Keratinocyte (primary cell): ENCODE measurements around the gene PARN. TPM values are rescaled to one million over a fixed set of nuclear protein-coding genes. Genes with fewer than 3 reads are reported as not detected.

Experiments used
- DNase-seq: peaks from one replicate; pipeline ENCODE4 v3.0.0-alpha.2; 2011; ENCODE audit warnings: low read depth, missing footprints, low spot score
- FAIRE-seq: peaks from 2 replicates; lab custom pipeline; 2011; peaks lifted over from hg19 to GRCh38; lab: Jason Lieb, UNC
- H2AFZ ChIP-seq: 2 replicates; pipeline ENCODE4 v1.6.0; 2012; ENCODE audit warnings: low read length, control low read depth, inconsistent platforms; ENCODE audit not compliant: control insufficient read depth
- H3K27ac ChIP-seq: 2 replicates; pipeline ENCODE4 v1.5.1; 2011; ENCODE audit warnings: low read length; ENCODE audit not compliant: control insufficient read depth, insufficient read depth
- H3K27me3 ChIP-seq: 3 replicates; pipeline ENCODE4 v1.6.0; 2011; ENCODE audit warnings: low read length; ENCODE audit not compliant: control insufficient read depth, insufficient read depth; ENCODE audit errors: extremely low read depth
- H3K36me3 ChIP-seq, 2 experiments: 2 replicates in 1 of 2; 3 replicates in 1 of 2; pipeline ENCODE4 v1.5.1; 2011; ENCODE audit warnings: low read length in 2 of 2, mild to moderate bottlenecking in 1 of 2; ENCODE audit not compliant: control insufficient read depth in 2 of 2, insufficient read depth in 2 of 2; ENCODE audit errors: extremely low read depth in 1 of 2
- H3K4me1 ChIP-seq: 3 replicates; pipeline ENCODE4 v1.5.1; 2011; ENCODE audit warnings: low read length; ENCODE audit not compliant: control insufficient read depth, insufficient read depth; ENCODE audit errors: extremely low read depth
- H3K4me2 ChIP-seq: 3 replicates; pipeline ENCODE4 v1.6.0; 2011; ENCODE audit warnings: low read depth, low read length; ENCODE audit not compliant: control insufficient read depth, insufficient read depth; ENCODE audit errors: extremely low read depth
- H3K4me3 ChIP-seq, 3 experiments: fragments of 200-600 bp in 1 of 3; sonication (generic) in 1 of 3; 2 replicates in 2 of 3; 3 replicates in 1 of 3; pipeline ENCODE4 v1.5.1; 2011 to 2016; ENCODE audit warnings: low read length in 3 of 3, mild to moderate bottlenecking in 3 of 3, control low read depth in 2 of 3, inconsistent platforms in 1 of 3, low read depth in 1 of 3, mixed read lengths in 1 of 3, mixed run types in 1 of 3, moderate library complexity in 1 of 3; ENCODE audit not compliant: control insufficient read depth in 2 of 3, insufficient read depth in 2 of 3; ENCODE audit errors: extremely low read depth in 1 of 3
- H3K79me2 ChIP-seq: 2 replicates; pipeline ENCODE4 v1.6.0; 2012; ENCODE audit warnings: low read length; ENCODE audit not compliant: control insufficient read depth, insufficient read depth
- H3K9ac ChIP-seq: 3 replicates; pipeline ENCODE4 v1.6.0; 2011; ENCODE audit warnings: low read length; ENCODE audit not compliant: control insufficient read depth, insufficient read depth; ENCODE audit errors: extremely low read depth
- H3K9me1 ChIP-seq: 3 replicates; pipeline ENCODE4 v1.6.0; 2011; ENCODE audit warnings: low read length; ENCODE audit not compliant: control insufficient read depth, insufficient read depth; ENCODE audit errors: extremely low read depth
- H3K9me3 ChIP-seq: 2 replicates; pipeline ENCODE4 v1.5.1; 2012; ENCODE audit warnings: low read depth, low read length; ENCODE audit not compliant: control insufficient read depth
- H4K20me1 ChIP-seq: 3 replicates; pipeline ENCODE4 v1.6.0; 2011; ENCODE audit warnings: low read length; ENCODE audit not compliant: control insufficient read depth, insufficient read depth; ENCODE audit errors: extremely low read depth
- CTCF ChIP-seq, 3 experiments: IDR thresholded peaks in 1 of 3; conservative IDR thresholded peaks in 1 of 3; optimal IDR thresholded peaks in 1 of 3; 2 replicates in 2 of 3; 3 replicates in 1 of 3; pipeline versions ENCODE3 to v1.5.1; 2011; ENCODE audit warnings: low read length in 3 of 3, mild to moderate bottlenecking in 3 of 3, moderate library complexity in 2 of 3, control low read depth in 1 of 3, inconsistent platforms in 1 of 3; ENCODE audit not compliant: insufficient read depth in 2 of 3; ENCODE audit errors: extremely low read depth in 1 of 3
- EZH2 ChIP-seq: IDR thresholded peaks from one replicate; pipeline ENCODE4 v1.6.1; 2012; ENCODE audit warnings: inconsistent platforms, mild to moderate bottlenecking, low read length, moderate library complexity
- dilution Hi-C: fragments of 300-500 bp; cut with MboI; formaldehyde crosslinking; loops from one replicate; pipeline ENCODE4 v1.7.0; 2020; ENCODE audit warnings: low sequenced_read_pairs; ENCODE audit not compliant: extremely low pct_ligation_motif_present
- polyA plus RNA-seq, 5 experiments: library from polyadenylated mRNA; depleted of rRNA in 3 of 5; stranded (reverse) in 3 of 5; stranded (forward) in 1 of 5; unstranded in 1 of 5; fragments of >200 nt; gene quantifications; 1 replicate in 1 of 5; 2 replicates in 3 of 5; 3 replicates in 1 of 5; pipeline versions ENCODE4 v1.2.1 to v1.2.3, GENCODE V29; 2011 to 2012; ENCODE audit warnings: missing spikeins in 2 of 5, low read depth in 1 of 5, low replicate concordance in 1 of 5

PARN gene
- polyA plus RNA-seq, 1 donor (not counting 4 experiments of a cell fraction or from before 2014, with no cell fraction given), result 40.8 TPM

- H3K9me3 ChIP-seq, result no peaks in the 10 kb centered on the region
These were observed 63.5 kb downstream of the PARN start for GRCh38 chr16:14566599-14566998.

GRCh38 chr16:14565688-14566025 lies 64.4 kb downstream of the PARN start:
- no peak overlapping the region for H3K4me2 ChIP-seq
- H3K9ac ChIP-seq, result no peak overlapping the region
- H3K9me1 ChIP-seq, result peaks cover 4% of the 10 kb centered on the region
- no peaks in the 10 kb centered on the region for H3K79me2 ChIP-seq
- H3K4me1 ChIP-seq, result peaks cover 36% of the 10 kb centered on the region
- H2AFZ ChIP-seq, result no peak overlapping the region
- H3K36me3 ChIP-seq, result no peaks in the 10 kb centered on the region
- dilution Hi-C loops, result no loop called here
- TF ChIP-seq EZH2 (no peak), CTCF (optimal IDR thresholded peaks at IDR 0.05 in 1 of 3, IDR thresholded peaks at IDR 0.05 in 1 of 3, conservative IDR thresholded peaks at IDR 0.05 in 1 of 3; ENCODE audit: extremely low read depth in 1 of 3, insufficient read depth in 2 of 3, low read length in 3 of 3) (no peak)
- no peaks in the 10 kb centered on the region for H3K9me3 ChIP-seq
- DNase-seq, result no peak
- no peaks in the 10 kb centered on the region for H4K20me1 ChIP-seq
- no peak for FAIRE-seq
- H3K4me3 ChIP-seq, result no peak overlapping the region
- H3K27ac ChIP-seq, result no peak overlapping the region
- no peaks in the 10 kb centered on the region for H3K27me3 ChIP-seq

More at GRCh38 chr16:14566599-14566998, 63.5 kb downstream of the PARN start:
- Histone ChIP-seq H4K20me1 (no peaks in the 10 kb centered on the region), H3K9me1 (peaks cover 4% of the 10 kb centered on the region), H3K4me2 (no peak overlapping the region), H2AFZ (no peak overlapping the region), H3K27me3 (no peaks in the 10 kb centered on the region), H3K4me3 (no peak overlapping the region), H3K36me3 (no peaks in the 10 kb centered on the region), H3K9ac (no peak overlapping the region), H3K4me1 (peaks cover 36% of the 10 kb centered on the region), H3K27ac (no peak overlapping the region), H3K79me2 (no peaks in the 10 kb centered on the region)
- dilution Hi-C loops, result no loop called here
- DNase-seq (no peak), FAIRE-seq (no peak)
- TF ChIP-seq EZH2 (no peak), CTCF (optimal IDR thresholded peaks at IDR 0.05 in 1 of 3, IDR thresholded peaks at IDR 0.05 in 1 of 3, conservative IDR thresholded peaks at IDR 0.05 in 1 of 3; ENCODE audit: extremely low read depth in 1 of 3, insufficient read depth in 2 of 3, low read length in 3 of 3) (no peak)
